ENCODE results near the gene CCZ1. TPM values are rescaled to one million over a fixed set of nuclear protein-coding genes. Genes with fewer than 3 reads are reported as not detected.
A peak's percentile ranks its signal among the peaks of the same experiment; 100 is the strongest.
"Not testable (repeated sequence)": the region's sequence is repeated elsewhere in the genome, so short reads cannot be mapped to it uniquely, and the experiment has no call there.

The CCZ1 gene
- total RNA-seq (46.4 TPM), polyA plus RNA-seq (63.6 TPM)
- long read RNA-seq, donor 1, result 0 reads
- long read RNA-seq, donor 2, result 0 reads
- long read RNA-seq, donor 3, transcript CCZ1-201 (15 exons, 1,802 nt), result major isoform, 25 of 33 reads
- long read RNA-seq, donor 3, partial matches to known transcripts, result 5 of 33 reads
- long read RNA-seq, donor 3, other reads (novel, unspliced or antisense), result 0 of 33 reads
- long read RNA-seq, donor 4, transcript CCZ1-201 (15 exons, 1,802 nt), result major isoform, 11 of 14 reads
- long read RNA-seq, donor 4, partial matches to known transcripts, result 0 of 14 reads
- long read RNA-seq, donor 4, other reads (novel, unspliced or antisense), result 0 of 14 reads
- long read RNA-seq, donor 5, transcript CCZ1-201 (15 exons, 1,802 nt), result major isoform, 26 of 47 reads
- long read RNA-seq, donor 5, partial matches to known transcripts, result 16 of 47 reads
- long read RNA-seq, donor 5, other reads (novel, unspliced or antisense), result 0 of 47 reads
- long read RNA-seq, donor 6, transcript CCZ1-201 (15 exons, 1,802 nt), result major isoform, 21 of 22 reads
- long read RNA-seq, donor 6, partial matches to known transcripts, result 0 of 22 reads
- long read RNA-seq, donor 6, other reads (novel, unspliced or antisense), result 0 of 22 reads
- long read RNA-seq, donor 7, transcript CCZ1-201 (15 exons, 1,802 nt), result major isoform, 23 of 33 reads
- long read RNA-seq, donor 7, partial matches to known transcripts, result 5 of 33 reads
- long read RNA-seq, donor 7, other reads (novel, unspliced or antisense), result 0 of 33 reads
- long read RNA-seq, donor 8, transcript CCZ1-201 (15 exons, 1,802 nt), result major isoform, 9 of 9 reads
- long read RNA-seq, donor 8, partial matches to known transcripts, result 0 of 9 reads
- long read RNA-seq, donor 8, other reads (novel, unspliced or antisense), result 0 of 9 reads
- long read RNA-seq, donor 9, transcript CCZ1-201 (15 exons, 1,802 nt), result major isoform, 13 of 16 reads
- long read RNA-seq, donor 9, partial matches to known transcripts, result 0 of 16 reads
- long read RNA-seq, donor 9, other reads (novel, unspliced or antisense), result 0 of 16 reads
- long read RNA-seq, donor 10, transcript CCZ1-201 (15 exons, 1,802 nt), result major isoform, 17 of 25 reads
- long read RNA-seq, donor 10, partial matches to known transcripts, result 0 of 25 reads
- long read RNA-seq, donor 10, other reads (novel, unspliced or antisense), result 0 of 25 reads

DNA sequence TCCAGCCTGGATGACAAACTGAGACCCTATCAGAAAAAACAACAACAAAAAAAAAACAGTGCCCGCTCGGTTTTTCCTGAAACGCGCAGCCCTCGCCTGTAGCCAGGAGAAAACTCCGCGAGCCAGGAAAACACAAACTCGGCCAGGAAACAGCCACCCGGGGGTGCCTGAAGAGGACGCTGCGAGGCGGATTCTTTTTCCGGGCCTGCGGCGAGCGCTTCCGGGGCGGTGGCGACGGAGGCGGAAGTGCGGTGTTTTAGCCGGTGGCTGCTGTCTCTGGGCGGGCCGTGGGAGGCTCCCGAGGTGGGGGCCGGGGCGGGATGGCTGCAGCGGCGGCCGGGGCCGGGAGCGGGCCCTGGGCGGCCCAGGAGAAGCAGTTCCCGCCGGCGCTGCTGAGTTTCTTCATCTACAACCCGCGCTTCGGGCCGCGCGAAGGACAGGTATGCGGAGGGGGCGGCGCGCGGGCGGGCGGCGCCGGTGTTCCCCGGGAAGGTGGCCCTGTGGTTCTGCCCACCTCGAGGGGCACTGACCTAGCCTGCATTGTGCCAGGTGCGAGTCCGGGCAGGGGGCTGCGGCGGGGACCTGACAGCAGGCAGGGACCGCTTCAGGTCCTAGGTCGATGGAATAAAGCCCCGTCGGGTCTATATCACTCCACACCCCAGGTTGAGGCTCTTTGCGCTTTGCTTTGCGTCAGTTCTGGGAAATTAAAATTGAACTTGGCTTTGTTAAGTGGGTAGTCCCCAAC is at the start of gene CCZ1:
TSS of gene CCZ1 (plus strand) at position 254 of the 745 bp plus-strand sequence. CDS start at position 321, 67 bp downstream.
- Histone ChIP-seq H3K4me3 (ENCODE audit: low read length in 2 of 2) (peak within 1 kb of the TSS; percentile 48 to 56), H3K27ac (ENCODE audit: low read depth in 1 of 2, low read length in 1 of 2) (peak within 1 kb of the TSS in 1 of 2 donors; percentile 52)
- peak in 8 of 9 donors; percentile 4 to 69 (median 20) for DNase-seq (ENCODE audit: low read depth in 6 of 9, low spot score in 9 of 9)
- not testable (repeated sequence) for H3K4me1 ChIP-seq (ENCODE audit: control insufficient read depth in 2 of 2, insufficient read depth in 2 of 2, low read length in 2 of 2); H3K27me3 ChIP-seq (ENCODE audit: control insufficient read depth in 2 of 2, insufficient read depth in 1 of 2, low read length in 1 of 2); H3K36me3 ChIP-seq (ENCODE audit: control insufficient read depth in 2 of 2, insufficient read depth in 2 of 2, low read length in 1 of 2); H3K9me3 ChIP-seq (ENCODE audit: control insufficient read depth in 2 of 2, insufficient read depth in 1 of 2, low read length in 1 of 2)
- WGBS, result under 1% methylated on average over 21 of the region's 64 CpGs

DNA sequence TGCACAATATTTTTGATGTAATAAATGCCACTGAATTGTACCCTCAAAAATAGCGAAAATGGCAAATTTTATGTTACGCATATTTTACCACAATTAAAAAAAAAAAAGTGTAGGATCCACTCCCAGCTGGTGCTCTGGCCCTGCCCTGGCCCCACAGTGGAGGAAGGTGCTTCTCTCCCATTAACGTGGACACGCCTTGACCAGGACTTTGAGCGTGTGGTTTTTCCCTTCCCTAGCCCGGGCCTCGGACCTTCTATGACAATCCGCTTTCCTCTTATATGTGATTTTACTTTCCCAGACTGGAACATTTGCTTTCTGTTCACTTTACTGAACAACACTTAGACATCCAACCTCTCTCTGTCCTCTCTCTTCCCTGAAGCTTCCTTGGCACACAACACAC is 47.6 kb upstream of the CCZ1 start:
- DNase-seq (ENCODE audit: low read depth in 6 of 9, low spot score in 9 of 9), result no peak
- Histone ChIP-seq H3K27me3 (ENCODE audit: control insufficient read depth in 2 of 2, insufficient read depth in 1 of 2, low read length in 1 of 2) (no peaks in the 10 kb centered on the region), H3K36me3 (ENCODE audit: control insufficient read depth in 2 of 2, insufficient read depth in 2 of 2, low read length in 1 of 2) (no peaks in the 10 kb centered on the region), H3K4me3 (ENCODE audit: low read length in 2 of 2) (no peak overlapping the region), H3K4me1 (ENCODE audit: control insufficient read depth in 2 of 2, insufficient read depth in 2 of 2, low read length in 2 of 2) (no peaks in the 10 kb centered on the region), H3K9me3 (ENCODE audit: control insufficient read depth in 2 of 2, insufficient read depth in 1 of 2, low read length in 1 of 2) (no peaks in the 10 kb centered on the region), H3K27ac (ENCODE audit: low read depth in 1 of 2, low read length in 1 of 2) (no peak overlapping the region)
- 96% methylated on average over 8 of the region's 8 CpGs for WGBS

DNA sequence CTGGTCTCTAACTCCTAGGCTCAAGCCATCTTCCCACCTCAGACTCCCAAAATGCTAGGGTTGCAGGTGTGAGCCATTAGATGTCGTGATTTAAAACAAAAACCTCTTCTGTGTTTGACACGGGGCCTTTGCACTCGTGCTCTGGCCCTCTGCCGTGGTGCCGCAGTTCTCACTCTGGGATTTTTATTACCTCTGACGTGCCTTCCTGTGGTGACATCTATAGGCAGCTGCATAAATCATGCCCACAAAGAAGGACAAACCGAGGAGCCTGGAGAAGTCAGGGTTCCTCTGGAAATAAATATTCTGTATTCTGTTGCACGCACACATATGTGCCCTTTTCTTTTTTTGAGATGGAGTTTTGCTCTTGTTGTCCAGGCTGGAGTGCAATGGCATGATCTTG is 43.8 kb upstream of the CCZ1 start:
- H3K27ac ChIP-seq (ENCODE audit: low read depth in 1 of 2, low read length in 1 of 2), result no peak overlapping the region
- DNase-seq (ENCODE audit: low read depth in 6 of 9, low spot score in 9 of 9), result no peak
- 95% methylated on average over 8 of the region's 8 CpGs for WGBS
- no peaks in the 10 kb centered on the region for H3K36me3 ChIP-seq (ENCODE audit: control insufficient read depth in 2 of 2, insufficient read depth in 2 of 2, low read length in 1 of 2)
- no peaks in the 10 kb centered on the region for H3K27me3 ChIP-seq (ENCODE audit: control insufficient read depth in 2 of 2, insufficient read depth in 1 of 2, low read length in 1 of 2)
- no peaks in the 10 kb centered on the region for H3K9me3 ChIP-seq (ENCODE audit: control insufficient read depth in 2 of 2, insufficient read depth in 1 of 2, low read length in 1 of 2)
- H3K4me1 ChIP-seq (ENCODE audit: control insufficient read depth in 2 of 2, insufficient read depth in 2 of 2, low read length in 2 of 2), result no peaks in the 10 kb centered on the region
- no peak overlapping the region for H3K4me3 ChIP-seq (ENCODE audit: low read length in 2 of 2)

DNA sequence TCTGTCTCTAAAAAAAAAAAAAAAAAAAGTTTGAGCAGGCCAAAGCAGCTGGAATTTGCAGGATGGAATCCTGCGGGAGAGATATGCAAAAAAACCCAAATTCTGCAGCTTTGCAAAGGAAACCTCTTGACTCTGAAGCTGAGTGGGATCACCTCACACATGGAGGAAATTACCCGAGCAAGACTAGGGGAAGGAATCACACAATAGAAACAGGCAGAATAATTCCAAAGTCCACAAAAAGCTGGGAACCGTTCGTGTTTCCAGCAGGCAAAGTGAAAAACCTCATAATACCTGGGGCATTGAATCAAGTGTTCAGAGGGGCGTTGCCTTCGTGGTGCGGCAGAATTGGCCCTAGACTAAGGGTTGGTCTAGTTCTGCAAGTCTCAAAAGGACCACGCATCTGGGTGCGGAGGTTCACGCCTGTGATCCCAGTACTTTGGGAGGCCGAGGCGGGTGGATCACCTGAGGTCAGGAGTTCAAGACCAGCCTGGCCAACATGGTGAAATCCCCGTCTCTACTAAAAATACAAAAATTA is 41.4 kb upstream of the CCZ1 start:
- H3K4me3 ChIP-seq (ENCODE audit: low read length in 2 of 2); H3K36me3 ChIP-seq (ENCODE audit: control insufficient read depth in 2 of 2, insufficient read depth in 2 of 2, low read length in 1 of 2); H3K27ac ChIP-seq (ENCODE audit: low read depth in 1 of 2, low read length in 1 of 2); H3K4me1 ChIP-seq (ENCODE audit: control insufficient read depth in 2 of 2, insufficient read depth in 2 of 2, low read length in 2 of 2); H3K27me3 ChIP-seq (ENCODE audit: control insufficient read depth in 2 of 2, insufficient read depth in 1 of 2, low read length in 1 of 2); DNase-seq (ENCODE audit: low read depth in 6 of 9, low spot score in 9 of 9); H3K9me3 ChIP-seq (ENCODE audit: control insufficient read depth in 2 of 2, insufficient read depth in 1 of 2, low read length in 1 of 2): not testable (repeated sequence)
- WGBS, result 96% methylated on average over 13 of the region's 13 CpGs

DNA sequence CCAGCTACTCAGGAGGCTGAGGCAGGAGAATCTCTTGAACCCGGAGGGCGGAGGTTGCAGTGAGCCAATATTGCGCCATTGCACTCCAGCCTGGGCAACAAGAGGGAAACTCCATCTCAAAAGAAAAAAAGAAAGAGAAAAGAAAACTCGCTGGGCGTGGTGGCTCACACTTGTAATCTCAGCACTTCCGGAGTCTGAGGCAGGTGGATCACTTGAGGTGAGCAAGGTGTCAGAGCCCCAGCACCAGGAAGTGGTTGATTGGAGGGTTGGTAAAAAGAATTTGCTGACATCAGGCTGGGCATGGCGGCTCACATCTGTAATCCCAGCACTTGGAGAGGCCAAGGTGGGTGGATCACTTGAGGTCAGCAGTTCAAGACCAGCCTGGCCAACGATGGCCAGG is 40.0 kb upstream of the CCZ1 start:
- H3K27ac ChIP-seq (ENCODE audit: low read depth in 1 of 2, low read length in 1 of 2); DNase-seq (ENCODE audit: low read depth in 6 of 9, low spot score in 9 of 9); H3K4me1 ChIP-seq (ENCODE audit: control insufficient read depth in 2 of 2, insufficient read depth in 2 of 2, low read length in 2 of 2); H3K27me3 ChIP-seq (ENCODE audit: control insufficient read depth in 2 of 2, insufficient read depth in 1 of 2, low read length in 1 of 2); H3K9me3 ChIP-seq (ENCODE audit: control insufficient read depth in 2 of 2, insufficient read depth in 1 of 2, low read length in 1 of 2); H3K4me3 ChIP-seq (ENCODE audit: low read length in 2 of 2); H3K36me3 ChIP-seq (ENCODE audit: control insufficient read depth in 2 of 2, insufficient read depth in 2 of 2, low read length in 1 of 2): not testable (repeated sequence)
- 94% methylated on average over 8 of the region's 8 CpGs for WGBS

DNA sequence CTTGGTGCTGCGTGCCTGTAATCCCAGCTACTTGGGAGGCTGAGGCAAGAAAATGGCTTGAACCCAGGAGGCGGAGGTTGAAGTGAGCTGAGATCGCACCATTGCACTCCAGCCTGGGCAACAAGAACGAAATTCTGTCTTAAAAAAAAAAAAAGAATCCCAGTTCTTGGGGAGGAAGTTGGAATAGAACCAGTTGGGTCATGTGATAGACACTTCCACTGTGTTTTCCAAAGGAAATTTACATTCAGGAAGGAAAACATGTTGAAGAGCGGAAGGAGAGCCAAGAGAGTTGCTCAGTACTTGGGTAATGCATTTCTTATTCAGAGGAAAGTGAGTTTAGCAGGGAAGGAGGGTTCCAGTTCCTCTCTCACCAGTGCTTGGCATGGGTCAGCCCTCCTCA is 37.3 kb upstream of the CCZ1 start:
- H3K4me1 ChIP-seq (ENCODE audit: control insufficient read depth in 2 of 2, insufficient read depth in 2 of 2, low read length in 2 of 2); H3K4me3 ChIP-seq (ENCODE audit: low read length in 2 of 2); H3K27me3 ChIP-seq (ENCODE audit: control insufficient read depth in 2 of 2, insufficient read depth in 1 of 2, low read length in 1 of 2); H3K36me3 ChIP-seq (ENCODE audit: control insufficient read depth in 2 of 2, insufficient read depth in 2 of 2, low read length in 1 of 2); H3K27ac ChIP-seq (ENCODE audit: low read depth in 1 of 2, low read length in 1 of 2); DNase-seq (ENCODE audit: low read depth in 6 of 9, low spot score in 9 of 9); H3K9me3 ChIP-seq (ENCODE audit: control insufficient read depth in 2 of 2, insufficient read depth in 1 of 2, low read length in 1 of 2): not testable (repeated sequence)
- WGBS, result 94% methylated on average over 5 of the region's 5 CpGs

DNA sequence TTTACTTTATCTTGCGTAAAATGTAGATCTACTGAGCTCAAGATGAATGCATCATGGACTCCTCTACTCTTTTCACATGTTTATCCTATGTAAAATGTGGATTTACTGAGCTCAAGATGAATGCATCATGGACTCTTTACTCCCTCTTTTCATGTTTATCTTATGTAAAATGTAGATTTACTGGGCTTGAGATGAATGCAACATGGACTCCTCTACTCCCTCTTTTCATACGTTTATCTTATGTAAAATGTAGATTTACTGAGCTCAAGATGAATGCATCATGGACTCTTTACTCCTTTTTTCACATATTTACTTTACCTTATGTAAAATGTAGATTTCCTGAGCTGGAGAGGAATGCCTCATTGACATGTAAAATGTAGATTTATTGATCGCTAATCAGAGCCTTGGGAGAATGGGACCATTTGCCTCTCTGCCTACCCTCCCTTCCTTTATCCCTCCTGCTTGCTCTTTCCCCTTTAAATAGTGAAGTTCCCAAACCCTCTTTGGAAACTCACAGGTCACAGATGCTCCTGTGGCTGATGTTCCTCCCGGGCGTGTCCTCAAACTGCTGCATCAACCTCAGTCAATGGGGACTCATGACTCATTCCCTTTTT is 35.7 kb upstream of the CCZ1 start:
- H3K4me3 ChIP-seq (ENCODE audit: low read length in 2 of 2); DNase-seq (ENCODE audit: low read depth in 6 of 9, low spot score in 9 of 9); H3K4me1 ChIP-seq (ENCODE audit: control insufficient read depth in 2 of 2, insufficient read depth in 2 of 2, low read length in 2 of 2); H3K27ac ChIP-seq (ENCODE audit: low read depth in 1 of 2, low read length in 1 of 2); H3K9me3 ChIP-seq (ENCODE audit: control insufficient read depth in 2 of 2, insufficient read depth in 1 of 2, low read length in 1 of 2); H3K27me3 ChIP-seq (ENCODE audit: control insufficient read depth in 2 of 2, insufficient read depth in 1 of 2, low read length in 1 of 2); H3K36me3 ChIP-seq (ENCODE audit: control insufficient read depth in 2 of 2, insufficient read depth in 2 of 2, low read length in 1 of 2): not testable (repeated sequence)
- WGBS, result 95% methylated on average over 5 of the region's 5 CpGs

DNA sequence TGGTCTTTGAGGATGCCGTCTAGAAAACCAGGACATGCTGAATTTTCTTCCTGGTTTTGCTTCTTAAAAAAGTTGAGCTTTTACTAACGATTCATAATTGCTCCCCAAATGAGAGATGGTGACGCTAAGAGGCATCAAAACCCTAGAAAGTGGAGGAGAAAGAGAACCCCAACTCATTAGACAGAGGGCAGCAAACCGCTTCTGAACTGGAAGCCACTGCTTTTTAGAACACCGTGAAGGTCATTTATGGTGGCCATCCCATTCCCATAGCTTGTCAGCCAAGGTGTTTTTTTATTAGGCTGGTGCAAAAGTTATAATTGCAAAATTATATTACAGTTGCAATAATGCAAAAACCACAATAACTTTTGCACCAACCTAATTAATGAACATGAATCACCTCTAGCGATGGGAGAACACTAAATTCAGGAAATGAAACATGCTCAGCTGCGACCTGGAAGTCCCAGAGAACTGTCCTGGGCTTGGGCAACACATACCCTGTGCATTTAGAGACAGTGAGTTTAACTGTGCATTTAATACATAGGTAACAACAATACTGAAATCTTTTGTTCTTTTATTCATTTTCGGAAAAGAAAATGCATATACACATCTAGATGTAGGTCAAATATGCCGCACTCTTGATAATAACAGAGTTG is 33.1 kb upstream of the CCZ1 start:
- not testable (repeated sequence) for H3K27ac ChIP-seq (ENCODE audit: low read depth in 1 of 2, low read length in 1 of 2); H3K36me3 ChIP-seq (ENCODE audit: control insufficient read depth in 2 of 2, insufficient read depth in 2 of 2, low read length in 1 of 2); H3K4me1 ChIP-seq (ENCODE audit: control insufficient read depth in 2 of 2, insufficient read depth in 2 of 2, low read length in 2 of 2); H3K27me3 ChIP-seq (ENCODE audit: control insufficient read depth in 2 of 2, insufficient read depth in 1 of 2, low read length in 1 of 2); DNase-seq (ENCODE audit: low read depth in 6 of 9, low spot score in 9 of 9); H3K9me3 ChIP-seq (ENCODE audit: control insufficient read depth in 2 of 2, insufficient read depth in 1 of 2, low read length in 1 of 2); H3K4me3 ChIP-seq (ENCODE audit: low read length in 2 of 2)
- WGBS, result 85% methylated on average over 9 of the region's 9 CpGs
